Activated CD8-positive, alpha-beta memory T cell treated with anti-CD3 and anti-CD28 coated beads for 48 hours (primary cell): ENCODE results near the gene TMEM248.
"Not testable (repeated sequence)": the region's sequence is repeated elsewhere in the genome, so short reads cannot be mapped to it uniquely, and the experiment has no call there.

Experiments used
- DNase-seq, 3 experiments: peaks; one replicate each; pipeline ENCODE4 v3.0.0-alpha.2; 2020; ENCODE audit warnings: low read depth in 2 of 3, low spot score in 2 of 3

Gene TMEM248

DNA sequence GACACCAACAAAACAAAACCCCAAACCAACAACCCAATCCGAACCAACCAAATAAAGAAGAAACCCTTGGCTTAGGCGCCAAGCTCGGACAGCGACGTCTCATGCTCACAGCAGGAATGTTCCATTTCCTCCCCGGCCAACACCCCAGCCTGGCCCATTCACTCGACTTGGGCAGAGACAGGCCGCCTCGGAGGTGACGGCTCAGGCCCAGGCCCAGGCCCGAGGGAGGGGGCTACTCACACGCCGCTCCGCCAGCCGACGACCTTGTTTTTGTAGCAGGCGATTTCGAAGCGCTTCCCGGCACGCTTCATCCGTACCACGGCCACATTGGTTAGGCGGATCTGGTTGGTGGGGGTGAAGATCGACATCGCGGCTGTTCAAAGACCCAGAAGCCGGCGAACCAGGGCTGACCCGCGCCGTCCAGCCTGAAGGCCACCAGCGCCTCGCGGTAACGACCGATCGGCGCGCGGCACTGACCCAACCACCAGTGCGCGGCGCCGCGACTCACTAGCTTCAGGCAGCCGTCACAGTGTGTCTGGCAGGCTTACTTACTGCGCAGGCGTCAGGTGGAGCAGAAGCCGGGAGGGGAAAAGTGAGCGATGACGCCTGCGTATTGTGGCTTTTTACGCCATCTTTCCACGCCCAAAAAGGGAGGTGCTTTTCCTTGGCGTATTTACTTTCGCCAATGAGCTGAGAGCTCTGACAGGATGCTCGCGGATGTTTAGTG, 74.2 kb downstream of the TMEM248 start, which contains the start of gene SBDS:
SBDS (minus strand) TSS at position 537 of the 727 bp plus-strand sequence; CDS start at position 368, 169 bp downstream.
- peak; percentile 67 to 80 (median 78) for DNase-seq

- DNase-seq: peak; percentile 80 to 95 (median 91)
Measured at GRCh38 chr7:66996444-66997191, 75.6 kb downstream of the TMEM248 start, which contains the start of gene TYW1. Gene TYW1 (plus strand): TSS chr7:66996833. CDS start chr7:66996979, 146 bp downstream.

GRCh38 chr7:67000601-67001258, 79.7 kb downstream of the TMEM248 start:
- DNase-seq: not testable (repeated sequence)

GRCh38 chr7:67004145-67004544, 83.1 kb downstream of the TMEM248 start:
- DNase-seq: not testable (repeated sequence)

GRCh38 chr7:67006965-67007364, 85.9 kb downstream of the TMEM248 start:
- no peak for DNase-seq
